Neural cell (in vitro differentiated cells): ENCODE results near the gene KNG1.

Experiments
- EP300 ChIP-seq: fragments of 450-650 bp; conservative IDR thresholded peaks from 2 replicates; pipeline ENCODE4 v1.6.1; 2014; ENCODE audit warnings: antibody characterized with exemption, mild to moderate bottlenecking, moderate library complexity; ENCODE audit not compliant: poor library complexity, severe bottlenecking
- EZH2 ChIP-seq: fragments of 200-600, 300-800 bp; shearing (Covaris generic), sonication (generic); IDR thresholded peaks from 2 replicates; pipeline ENCODE4 v1.6.1; 2014; ENCODE audit warnings: antibody characterized with exemption, low read length, borderline replicate concordance, mild to moderate bottlenecking; ENCODE audit not compliant: insufficient read depth, poor library complexity, severe bottlenecking
- RAD21 ChIP-seq: fragments of 450-650 bp; conservative IDR thresholded peaks from 2 replicates; pipeline ENCODE4 v1.6.1; 2014; ENCODE audit warnings: antibody characterized with exemption, mild to moderate bottlenecking, moderate library complexity
- TF ChIP-seq, protein P1 (sequence below): fragments of 450-650 bp; IDR thresholded peaks from 2 replicates; pipeline ENCODE4 v1.5.1; 2014; ENCODE audit warnings: antibody characterized with exemption, mild to moderate bottlenecking, moderate library complexity; ENCODE audit not compliant: poor library complexity, severe bottlenecking

DNA sequence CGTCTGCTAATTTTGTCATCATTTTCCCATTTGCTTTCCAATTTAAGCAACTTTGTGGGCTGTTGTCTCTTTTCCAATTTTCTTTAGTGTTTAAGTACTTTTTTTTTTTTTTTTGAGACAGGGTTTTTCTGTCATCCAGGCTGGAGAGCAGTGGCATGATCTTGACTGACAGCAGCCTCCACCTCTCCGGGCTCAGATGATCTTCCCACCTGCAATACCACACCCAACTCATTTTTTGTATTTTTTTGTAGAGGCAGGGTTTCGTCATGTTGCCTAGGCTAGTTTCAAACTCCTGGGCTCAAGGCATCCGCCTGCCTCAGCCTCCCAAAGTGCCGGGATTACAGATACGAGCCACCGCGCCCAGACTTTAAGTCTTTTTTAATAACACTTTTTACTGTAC is 40.1 kb downstream of the KNG1 start:
- TF ChIP-seq RAD21 = no peak
- no peak for TF ChIP-seq EZH2
- TF ChIP-seq, protein P1, sequence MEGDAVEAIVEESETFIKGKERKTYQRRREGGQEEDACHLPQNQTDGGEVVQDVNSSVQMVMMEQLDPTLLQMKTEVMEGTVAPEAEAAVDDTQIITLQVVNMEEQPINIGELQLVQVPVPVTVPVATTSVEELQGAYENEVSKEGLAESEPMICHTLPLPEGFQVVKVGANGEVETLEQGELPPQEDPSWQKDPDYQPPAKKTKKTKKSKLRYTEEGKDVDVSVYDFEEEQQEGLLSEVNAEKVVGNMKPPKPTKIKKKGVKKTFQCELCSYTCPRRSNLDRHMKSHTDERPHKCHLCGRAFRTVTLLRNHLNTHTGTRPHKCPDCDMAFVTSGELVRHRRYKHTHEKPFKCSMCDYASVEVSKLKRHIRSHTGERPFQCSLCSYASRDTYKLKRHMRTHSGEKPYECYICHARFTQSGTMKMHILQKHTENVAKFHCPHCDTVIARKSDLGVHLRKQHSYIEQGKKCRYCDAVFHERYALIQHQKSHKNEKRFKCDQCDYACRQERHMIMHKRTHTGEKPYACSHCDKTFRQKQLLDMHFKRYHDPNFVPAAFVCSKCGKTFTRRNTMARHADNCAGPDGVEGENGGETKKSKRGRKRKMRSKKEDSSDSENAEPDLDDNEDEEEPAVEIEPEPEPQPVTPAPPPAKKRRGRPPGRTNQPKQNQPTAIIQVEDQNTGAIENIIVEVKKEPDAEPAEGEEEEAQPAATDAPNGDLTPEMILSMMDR = no peak
- TF ChIP-seq EP300 = no peak
